GM21786 (cell line): ENCODE data around the gene PTF1A.
"Not testable (repeated sequence)": the region's sequence is repeated elsewhere in the genome, so short reads cannot be mapped to it uniquely, and the experiment has no call there.

ENCODE experiments used
- ATAC-seq: cut with Tn5 transposase; IDR thresholded peaks from one replicate; pipeline ENCODE4 v1.9.1; 2021; ENCODE audit not compliant: unreplicated experiment

Gene PTF1A

DNA sequence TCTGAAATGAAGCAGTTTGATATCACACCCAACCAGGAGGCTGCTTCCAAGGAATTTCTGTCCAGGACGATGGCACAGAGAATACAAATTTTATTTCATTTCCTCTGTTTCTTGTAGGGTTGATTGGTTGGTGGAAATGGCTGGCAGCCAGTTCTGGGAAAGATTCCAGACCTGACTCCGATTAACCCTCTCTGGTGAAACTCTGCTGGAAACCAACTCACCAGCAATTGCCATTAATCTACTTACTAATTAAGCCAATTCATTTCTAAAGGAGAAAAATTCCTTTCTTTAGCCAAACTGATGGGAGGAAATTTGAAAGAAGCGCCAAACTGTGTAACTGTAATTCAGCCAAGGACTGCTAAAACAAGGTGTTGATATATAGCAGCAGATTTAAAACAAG lies 10.7 kb downstream of the PTF1A start:
- ATAC-seq = no peak

GRCh38 chr10:23203369-23204325 lies 11.5 kb downstream of the PTF1A start:
- ATAC-seq = no peak

DNA sequence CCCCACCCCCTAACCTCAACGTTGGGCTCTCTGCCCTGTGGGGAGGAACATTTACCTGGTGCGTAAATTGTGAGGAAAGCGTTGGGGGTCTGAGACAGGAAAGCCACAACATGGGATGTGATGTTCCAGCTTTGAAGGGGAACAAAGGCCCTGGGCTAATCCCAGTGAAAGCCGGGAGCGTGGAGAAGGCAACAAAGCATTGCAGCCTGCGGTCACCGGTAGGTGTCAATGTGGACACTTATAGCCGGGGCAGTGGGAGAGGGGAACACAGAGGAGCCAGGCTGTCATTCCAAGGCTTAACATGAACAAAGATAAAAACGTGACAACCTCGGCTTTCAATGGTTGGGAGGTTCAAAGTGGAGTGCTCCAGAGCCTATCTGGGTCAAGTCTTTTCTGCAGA lies 12.7 kb downstream of the PTF1A start:
- ATAC-seq = no peak

GRCh38 chr10:23205972-23206642 lies 14.0 kb downstream of the PTF1A start:
- no peak for ATAC-seq

DNA sequence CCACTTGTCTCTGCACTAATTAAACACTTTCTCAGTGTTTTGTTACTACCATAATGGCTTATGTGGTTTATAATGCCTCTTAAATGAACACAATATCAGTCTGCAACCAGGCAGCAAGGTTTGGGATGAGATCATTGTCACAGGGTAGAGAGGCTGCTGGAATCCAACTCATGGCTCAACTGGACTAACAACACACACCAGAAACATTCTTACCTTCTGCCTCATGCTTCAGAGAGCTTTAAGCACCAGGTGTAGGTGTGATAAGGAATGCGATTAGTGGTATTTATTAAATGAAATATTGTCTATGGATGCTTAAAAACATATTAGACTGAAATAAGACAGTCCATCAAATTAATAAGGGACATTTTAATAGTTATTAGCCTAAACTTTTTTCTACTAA lies 25.4 kb downstream of the PTF1A start:
- no peak for ATAC-seq

GRCh38 chr10:23230582-23230981 lies 38.5 kb downstream of the PTF1A start:
- no peak for ATAC-seq

- no peak for ATAC-seq
Measured at GRCh38 chr10:23238015-23238414, 45.9 kb downstream of the PTF1A start.

- ATAC-seq = not testable (repeated sequence)
Measured at GRCh38 chr10:23241779-23242178, 49.7 kb downstream of the PTF1A start.
